Epithelial cell of proximal tubule (primary cell): ENCODE data around the gene DLX4. TPM values are rescaled to one million over a fixed set of nuclear protein-coding genes. Genes with fewer than 3 reads are reported as not detected.

Experiments used
- DNase-seq: peaks from one replicate; pipeline ENCODE4 v3.0.0-alpha.2; 2011; ENCODE audit warnings: low read depth
- H3K4me3 ChIP-seq: 2 replicates; pipeline ENCODE4 v1.5.1; 2011; ENCODE audit warnings: low read depth, mild to moderate bottlenecking, low read length
- total RNA-seq: library from RNA; depleted of rRNA; stranded (reverse); fragments of >200 nt; gene quantifications from 2 replicates; pipeline ENCODE4 v1.2.3, GENCODE V29; 2015
- TF ChIP-seq, protein P1 (sequence below): conservative IDR thresholded peaks from 2 replicates; pipeline ENCODE4 v1.5.1; 2012; ENCODE audit warnings: low read depth, mild to moderate bottlenecking, low read length

Gene DLX4
- total RNA-seq, 1 donor from 2014 or later, result not detected

DNA sequence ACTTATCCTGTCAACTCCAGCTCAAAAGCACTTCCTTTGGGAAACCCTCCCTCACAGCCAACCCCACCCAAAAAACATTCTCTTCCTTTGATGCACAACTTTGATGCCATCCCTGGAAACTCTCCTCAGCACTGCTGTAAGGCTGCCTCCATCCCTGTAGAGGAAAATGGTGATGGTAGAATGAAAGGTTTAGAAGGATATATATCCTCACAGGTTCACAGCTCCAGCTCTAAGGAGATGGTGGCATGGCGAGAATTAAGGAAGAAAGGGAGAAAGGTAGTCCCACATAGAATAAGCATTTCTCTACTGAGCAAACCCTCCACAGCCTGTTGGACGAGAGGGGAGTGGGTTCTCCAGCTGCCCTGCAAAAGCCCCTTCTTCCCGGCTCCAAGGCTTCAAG is 2.2 kb upstream of the DLX4 start:
- H3K4me3 ChIP-seq, result no peak overlapping the region
- DNase-seq, result no peak
- TF ChIP-seq, protein P1, sequence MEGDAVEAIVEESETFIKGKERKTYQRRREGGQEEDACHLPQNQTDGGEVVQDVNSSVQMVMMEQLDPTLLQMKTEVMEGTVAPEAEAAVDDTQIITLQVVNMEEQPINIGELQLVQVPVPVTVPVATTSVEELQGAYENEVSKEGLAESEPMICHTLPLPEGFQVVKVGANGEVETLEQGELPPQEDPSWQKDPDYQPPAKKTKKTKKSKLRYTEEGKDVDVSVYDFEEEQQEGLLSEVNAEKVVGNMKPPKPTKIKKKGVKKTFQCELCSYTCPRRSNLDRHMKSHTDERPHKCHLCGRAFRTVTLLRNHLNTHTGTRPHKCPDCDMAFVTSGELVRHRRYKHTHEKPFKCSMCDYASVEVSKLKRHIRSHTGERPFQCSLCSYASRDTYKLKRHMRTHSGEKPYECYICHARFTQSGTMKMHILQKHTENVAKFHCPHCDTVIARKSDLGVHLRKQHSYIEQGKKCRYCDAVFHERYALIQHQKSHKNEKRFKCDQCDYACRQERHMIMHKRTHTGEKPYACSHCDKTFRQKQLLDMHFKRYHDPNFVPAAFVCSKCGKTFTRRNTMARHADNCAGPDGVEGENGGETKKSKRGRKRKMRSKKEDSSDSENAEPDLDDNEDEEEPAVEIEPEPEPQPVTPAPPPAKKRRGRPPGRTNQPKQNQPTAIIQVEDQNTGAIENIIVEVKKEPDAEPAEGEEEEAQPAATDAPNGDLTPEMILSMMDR, result no peak

DNA sequence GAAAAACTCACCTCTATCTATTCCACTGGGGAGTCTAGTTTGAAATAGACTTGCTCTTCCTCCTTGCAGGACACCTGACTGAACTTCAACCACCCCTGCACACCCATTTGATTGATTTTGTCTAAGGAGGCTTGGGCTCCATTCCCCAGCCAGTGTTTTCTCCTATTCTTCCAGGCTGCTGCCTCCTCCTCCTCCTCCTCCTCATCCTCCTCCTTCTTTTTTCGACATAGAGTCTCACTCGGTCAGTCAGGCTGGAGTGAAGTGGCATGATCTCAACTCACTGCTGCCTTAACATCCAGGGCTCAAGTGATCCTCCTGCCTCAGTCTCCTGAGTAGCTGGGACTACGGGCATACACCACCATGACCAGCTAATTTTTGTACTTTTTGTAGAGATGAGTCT is 1.8 kb upstream of the DLX4 start:
- TF ChIP-seq, protein P1, result no peak
- no peak for DNase-seq
- H3K4me3 ChIP-seq, result no peak overlapping the region

DNA sequence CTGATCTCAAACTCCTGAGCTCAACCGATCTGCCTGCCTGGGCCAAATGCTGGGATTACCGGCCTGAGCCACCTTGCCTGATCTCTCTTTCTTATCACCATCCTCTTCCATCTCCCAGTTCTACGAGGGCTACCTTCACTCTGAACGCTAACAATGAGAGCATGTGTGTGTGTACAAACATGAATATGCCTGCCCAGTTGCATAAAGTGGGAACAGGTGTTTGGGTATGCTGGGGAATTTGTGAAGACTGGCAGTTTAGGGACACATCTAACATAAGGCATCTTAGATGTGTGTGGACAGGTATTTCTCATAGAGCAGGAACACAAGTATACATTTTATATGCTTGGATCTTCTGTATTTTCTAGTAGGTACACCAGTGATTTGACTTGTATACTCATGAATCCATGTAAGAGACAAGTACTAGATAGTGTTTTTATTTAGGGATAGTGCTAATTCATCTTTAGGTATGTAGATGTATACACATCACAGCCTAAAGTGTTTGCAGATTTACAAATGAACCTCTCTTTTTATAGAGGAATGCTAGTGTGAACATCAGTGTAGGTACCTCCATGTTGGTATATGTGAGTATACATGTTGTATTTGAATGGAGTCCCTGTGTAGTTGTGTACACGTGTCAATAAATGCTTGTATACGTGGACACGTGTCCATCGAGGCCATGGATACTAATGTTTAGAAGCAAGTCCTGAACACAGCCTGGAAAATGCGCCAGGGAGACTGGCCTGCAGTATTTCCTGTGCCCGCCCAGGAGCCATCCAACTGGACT is 1.2 kb upstream of the DLX4 start:
- TF ChIP-seq, protein P1, result no peak
- DNase-seq, result no peak

DNA sequence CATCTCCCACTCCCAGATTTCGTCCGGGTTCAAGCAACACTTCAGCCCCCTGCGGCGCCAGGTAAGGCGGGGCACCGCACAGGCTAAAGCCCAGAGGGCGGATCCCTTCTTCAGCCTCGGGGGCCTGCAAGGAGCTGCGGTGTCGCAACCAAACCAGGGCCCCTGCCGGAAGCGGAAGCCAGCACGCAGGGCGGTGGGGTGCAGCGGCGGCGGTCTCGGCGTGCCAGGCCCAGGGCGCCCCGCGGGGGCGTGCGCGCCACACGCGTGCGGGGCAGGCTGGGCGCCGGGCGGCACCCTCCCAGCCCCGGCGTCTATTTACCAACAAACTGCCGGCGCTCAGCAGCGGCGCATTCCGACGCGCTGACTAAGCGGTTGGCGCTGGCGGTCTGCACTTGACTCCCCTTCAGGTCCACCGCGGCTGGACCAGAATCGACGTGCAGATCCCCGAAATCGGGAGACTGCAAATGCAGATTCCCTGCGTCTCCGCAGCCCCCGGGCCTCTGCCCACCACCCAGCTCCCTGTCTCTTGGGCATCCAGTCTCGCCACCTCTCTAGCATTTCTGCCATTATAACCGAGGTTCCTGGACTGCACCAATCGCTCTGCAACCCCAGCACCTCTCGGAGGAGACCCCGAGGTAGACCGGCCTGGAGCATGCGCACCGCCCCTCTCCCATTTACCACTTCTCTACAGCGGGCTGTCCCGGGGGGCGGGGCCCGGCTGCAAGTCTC is 421 bp upstream of the DLX4 start:
- DNase-seq, result no peak
- TF ChIP-seq, protein P1, result no peak
- peak overlapping the region; percentile 52 for H3K4me3 ChIP-seq

More for the DNA sequence above, 1.2 kb upstream of the DLX4 start:
- H3K4me3 ChIP-seq, result peak overlapping the region; percentile 52

DNA sequence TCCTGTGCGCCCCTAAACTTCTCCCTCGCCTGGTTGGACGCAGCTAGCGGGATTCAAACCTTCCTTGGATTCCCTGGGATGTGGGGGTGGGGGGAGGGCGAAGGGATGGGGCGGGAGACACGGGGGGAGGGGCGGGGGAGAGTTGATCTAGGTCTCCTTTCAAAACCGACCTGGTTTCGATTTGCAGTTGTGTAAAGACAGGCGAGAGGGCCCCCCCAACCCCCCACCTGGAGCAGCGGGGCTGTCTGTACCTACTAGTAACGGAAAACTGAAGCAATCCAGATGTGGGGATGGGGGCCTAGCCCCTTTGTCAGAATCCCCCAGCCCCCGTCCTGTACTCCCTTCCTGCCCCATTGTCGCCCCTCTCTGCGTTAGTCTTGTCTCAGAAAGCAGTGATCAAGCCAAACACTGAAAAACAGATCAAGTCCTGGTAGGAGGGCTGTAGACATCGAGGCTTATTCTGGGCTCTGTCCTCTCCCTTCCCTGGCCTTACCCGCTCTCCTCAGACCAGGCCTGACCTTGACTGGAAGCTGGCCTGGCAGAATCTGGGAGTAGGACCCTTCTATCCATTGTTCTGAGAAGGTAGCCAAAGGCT is 902 bp downstream of the DLX4 start:
- no peak overlapping the region for H3K4me3 ChIP-seq
- TF ChIP-seq, protein P1, result no peak
- no peak for DNase-seq

DNA sequence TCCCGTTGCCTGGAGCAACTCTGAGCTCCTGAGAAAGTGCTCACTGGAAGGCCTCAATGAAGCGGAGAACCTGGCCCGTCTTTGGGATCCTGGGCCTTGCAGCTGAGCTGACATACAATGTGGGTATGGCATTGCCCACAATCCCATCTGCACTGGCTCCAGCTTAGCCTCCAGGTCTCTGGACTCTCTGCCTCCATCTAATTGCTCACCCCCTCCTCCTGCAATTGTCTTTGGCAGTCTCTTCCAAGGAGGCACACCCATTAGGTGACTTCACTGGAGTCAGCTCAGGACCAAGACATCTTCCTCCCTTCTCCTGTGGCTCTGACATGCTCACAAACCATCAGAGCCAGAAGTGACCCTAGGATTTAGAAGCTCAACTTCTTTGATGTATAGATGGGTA is 1.5 kb downstream of the DLX4 start:
- no peak for DNase-seq
- TF ChIP-seq, protein P1, result no peak
- no peak overlapping the region for H3K4me3 ChIP-seq
